Stromal cell of bone marrow (primary cell): ENCODE measurements around the gene TRPV2.

Source experiments
- DNase-seq: peaks from one replicate; pipeline ENCODE4 v3.0.0-alpha.2; 2012; ENCODE audit warnings: low read depth

Gene TRPV2

GRCh38 chr17:16459271-16459670, 43.9 kb downstream of the TRPV2 start:
- no peak for DNase-seq

DNA sequence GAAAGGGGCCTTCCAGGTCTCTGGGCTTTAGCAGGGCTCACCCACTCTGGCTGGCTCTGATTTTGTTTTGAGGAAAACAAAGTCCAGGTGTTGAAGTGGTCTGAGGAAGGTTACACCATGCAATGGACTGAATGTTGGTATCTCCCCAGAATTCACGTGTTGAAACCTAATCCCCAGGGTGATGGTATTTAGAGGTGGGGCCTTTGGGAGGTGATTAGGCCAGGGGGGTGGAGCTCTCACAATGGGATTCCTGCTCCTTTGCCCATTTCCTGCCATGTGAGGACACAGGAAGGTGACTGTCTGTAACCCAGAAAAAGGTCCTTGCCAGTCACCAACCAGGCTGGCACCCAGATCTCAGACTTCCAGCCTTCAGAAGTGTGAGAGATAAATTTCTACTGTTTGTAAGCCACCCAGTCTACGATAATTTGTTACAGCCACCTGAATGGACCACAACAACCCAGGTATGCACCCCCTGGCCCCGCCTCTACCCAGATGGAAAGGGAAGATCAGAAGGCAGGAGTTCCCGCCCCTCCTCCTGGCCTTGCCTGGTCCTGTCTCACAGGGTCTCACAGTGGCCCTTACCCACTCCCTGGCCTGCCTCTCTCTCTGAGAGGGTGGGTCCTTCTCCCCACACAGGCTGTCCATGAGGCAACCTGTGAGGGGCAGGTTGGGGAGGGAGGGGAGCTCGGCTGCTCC, 44.6 kb downstream of the TRPV2 start:
- no peak for DNase-seq

GRCh38 chr17:16460796-16461605, 45.6 kb downstream of the TRPV2 start:
- DNase-seq, result no peak

DNA sequence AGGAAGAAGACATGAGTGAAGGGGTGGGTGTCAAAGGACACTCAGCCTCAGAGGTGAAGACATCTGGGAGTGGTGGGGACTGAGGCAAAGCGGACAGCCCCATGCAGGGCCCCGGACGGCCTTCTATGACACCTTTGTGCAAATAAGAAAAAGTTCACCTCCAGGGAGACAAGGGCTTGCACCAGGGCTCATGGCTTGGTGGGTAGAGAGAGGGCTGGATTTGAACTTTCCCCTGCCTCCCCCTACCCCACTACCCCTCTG, 46.2 kb downstream of the TRPV2 start:
- no peak for DNase-seq

- DNase-seq, result no peak
Measured at GRCh38 chr17:16462070-16462864, 46.9 kb downstream of the TRPV2 start.

- DNase-seq, result no peak
Measured at GRCh38 chr17:16463358-16464302, 48.3 kb downstream of the TRPV2 start.

GRCh38 chr17:16464303-16465051, 49.1 kb downstream of the TRPV2 start:
- no peak for DNase-seq

GRCh38 chr17:16465052-16465312, 49.6 kb downstream of the TRPV2 start:
- DNase-seq, result no peak

DNA sequence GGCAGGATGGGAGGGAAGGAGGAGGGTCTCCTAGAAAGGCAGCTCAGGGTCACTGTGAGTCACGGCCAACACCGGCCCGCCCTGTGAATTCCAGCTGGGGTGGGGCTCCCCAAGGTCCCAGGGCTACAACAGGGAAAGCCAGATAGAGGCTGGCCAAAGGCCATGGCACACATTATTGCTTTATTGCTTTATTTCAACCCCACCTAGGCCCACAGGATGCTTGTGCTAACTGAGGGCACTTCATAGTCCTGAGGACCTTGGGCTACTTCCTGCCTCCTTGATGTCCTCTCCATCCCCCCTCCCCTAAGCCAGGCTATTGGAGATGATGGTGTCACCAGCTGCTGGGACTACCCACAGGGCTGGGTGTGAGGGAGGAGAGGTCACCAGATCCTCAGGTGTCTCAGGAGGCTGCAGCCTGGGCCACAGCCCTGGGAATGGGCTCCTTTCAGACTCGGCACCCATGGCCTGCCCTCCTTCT, 50.5 kb downstream of the TRPV2 start:
- DNase-seq, result no peak

DNA sequence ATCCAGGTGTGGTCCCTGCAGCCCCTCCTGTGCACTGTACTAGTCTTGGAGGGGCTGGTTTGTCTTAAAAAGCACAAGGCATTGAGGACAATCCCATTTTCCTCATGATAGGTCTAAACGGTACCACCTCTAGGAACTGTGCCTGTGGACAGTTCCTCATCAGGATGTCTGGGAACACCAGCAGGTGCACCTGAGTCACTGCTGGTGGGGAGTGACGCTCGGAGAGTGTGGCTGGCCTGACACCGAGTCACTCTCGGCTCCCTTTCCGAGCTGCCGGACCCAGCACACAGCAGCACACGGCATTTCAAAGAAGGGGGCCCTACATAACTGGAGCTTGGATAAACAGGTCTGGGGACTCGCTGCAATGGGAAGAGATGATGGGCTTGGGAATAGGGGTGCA, 51.0 kb downstream of the TRPV2 start:
- no peak for DNase-seq

DNA sequence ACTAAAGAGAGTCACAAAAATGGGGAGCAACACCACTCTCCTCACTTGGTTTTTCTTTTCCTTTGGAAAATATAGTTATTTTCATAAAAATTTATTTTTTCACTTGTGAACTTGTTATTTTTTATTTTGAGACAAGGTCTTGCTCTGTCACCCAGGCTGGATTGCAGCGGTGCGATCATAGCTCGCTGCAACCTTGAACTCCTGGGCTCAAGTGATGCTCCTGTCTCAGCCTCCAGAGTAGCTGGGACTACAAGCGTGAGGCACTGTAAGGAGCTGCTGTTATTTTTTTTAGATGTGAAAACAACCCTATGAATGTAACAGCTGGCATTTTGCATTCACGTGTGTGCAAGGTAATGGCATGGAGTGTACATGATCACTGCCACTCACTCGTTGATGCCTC, 51.7 kb downstream of the TRPV2 start:
- no peak for DNase-seq

DNA sequence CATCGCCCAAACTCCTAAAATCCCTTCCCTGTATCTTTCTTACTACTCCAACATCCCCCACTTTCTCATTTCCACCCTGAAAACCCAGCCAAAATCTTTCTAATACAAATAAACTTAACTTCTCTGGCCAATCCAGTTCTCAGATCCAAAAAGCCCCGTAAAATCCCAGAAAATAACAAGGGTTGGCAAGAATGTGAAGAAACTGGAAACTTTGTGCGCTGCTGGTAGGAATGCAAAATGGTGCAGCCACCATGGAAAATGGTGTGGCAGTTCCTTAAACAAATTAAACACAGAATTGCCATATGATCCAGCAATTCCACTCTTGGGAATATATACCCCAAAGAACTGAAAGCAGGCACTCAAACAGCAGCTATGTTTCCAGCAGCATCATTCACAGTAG, 52.5 kb downstream of the TRPV2 start:
- no peak for DNase-seq

DNA sequence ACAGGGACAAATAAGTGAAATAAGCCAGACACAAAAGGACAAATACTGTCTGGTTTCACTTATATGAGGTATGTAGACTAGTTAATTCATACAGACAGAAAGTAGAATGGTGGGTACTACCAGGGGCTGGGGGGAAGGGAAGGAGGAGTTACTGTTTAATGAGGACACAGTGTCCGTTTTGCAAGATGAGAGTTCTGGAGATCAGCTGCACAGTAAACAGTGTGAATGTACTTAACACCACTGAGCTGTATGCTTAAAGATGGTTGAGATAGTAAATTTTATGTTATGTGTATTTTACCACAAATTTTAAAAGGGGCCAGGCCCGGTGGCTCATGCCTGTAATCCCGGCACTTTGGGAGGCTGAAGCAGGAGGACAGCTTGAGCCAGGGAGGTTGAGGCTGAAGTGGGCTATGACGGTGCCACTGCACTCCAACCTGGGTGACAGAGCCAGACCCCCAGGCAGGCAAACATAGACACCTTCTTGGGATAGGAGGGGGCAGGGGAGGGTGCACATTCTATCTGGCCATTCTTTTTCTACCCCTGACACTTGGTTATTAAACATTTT, 53.1 kb downstream of the TRPV2 start:
- DNase-seq, result no peak

DNA sequence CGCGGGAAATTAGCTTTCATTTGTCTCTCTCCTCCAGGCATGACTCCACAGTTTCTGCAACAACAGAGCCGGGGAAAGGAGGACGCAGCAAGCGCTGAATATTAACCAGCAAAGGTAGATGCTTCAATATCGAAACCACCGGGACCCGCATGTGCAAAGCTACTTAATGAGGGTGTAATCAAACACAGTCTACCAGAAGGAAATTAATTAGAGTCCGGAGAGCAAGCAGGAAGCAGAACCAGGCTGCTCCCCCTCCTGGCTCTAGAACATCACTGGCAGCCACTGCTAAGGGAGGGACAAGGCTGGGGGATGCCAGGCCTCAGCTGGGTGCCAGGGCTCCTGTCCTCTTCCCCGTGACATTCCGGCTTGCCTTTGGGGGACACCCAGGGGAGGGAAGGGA, 54.9 kb downstream of the TRPV2 start:
- DNase-seq, result no peak

- DNase-seq, result no peak
Measured at GRCh38 chr17:16471295-16471694, 55.9 kb downstream of the TRPV2 start.

DNA sequence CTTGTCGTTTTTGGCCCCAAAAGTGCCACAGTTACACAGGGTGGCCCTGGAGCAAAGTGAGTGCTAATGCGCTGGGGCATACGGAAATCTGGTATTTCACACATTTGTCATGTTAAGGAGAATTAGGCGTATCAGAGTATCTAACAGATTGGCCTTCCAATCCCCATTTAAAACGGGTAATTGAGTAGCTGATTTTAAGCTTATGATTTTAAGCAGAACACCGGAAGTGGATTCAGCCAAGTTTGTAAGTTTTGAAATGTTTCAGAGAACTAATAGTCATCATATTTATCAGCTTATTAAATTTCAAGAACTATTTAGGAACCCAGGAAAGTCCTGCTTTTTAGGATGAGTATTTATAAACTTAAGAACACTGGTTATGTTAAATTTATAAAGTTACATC, 57.2 kb downstream of the TRPV2 start:
- no peak for DNase-seq

GRCh38 chr17:16473044-16474011, 58.0 kb downstream of the TRPV2 start:
- DNase-seq, result no peak

DNA sequence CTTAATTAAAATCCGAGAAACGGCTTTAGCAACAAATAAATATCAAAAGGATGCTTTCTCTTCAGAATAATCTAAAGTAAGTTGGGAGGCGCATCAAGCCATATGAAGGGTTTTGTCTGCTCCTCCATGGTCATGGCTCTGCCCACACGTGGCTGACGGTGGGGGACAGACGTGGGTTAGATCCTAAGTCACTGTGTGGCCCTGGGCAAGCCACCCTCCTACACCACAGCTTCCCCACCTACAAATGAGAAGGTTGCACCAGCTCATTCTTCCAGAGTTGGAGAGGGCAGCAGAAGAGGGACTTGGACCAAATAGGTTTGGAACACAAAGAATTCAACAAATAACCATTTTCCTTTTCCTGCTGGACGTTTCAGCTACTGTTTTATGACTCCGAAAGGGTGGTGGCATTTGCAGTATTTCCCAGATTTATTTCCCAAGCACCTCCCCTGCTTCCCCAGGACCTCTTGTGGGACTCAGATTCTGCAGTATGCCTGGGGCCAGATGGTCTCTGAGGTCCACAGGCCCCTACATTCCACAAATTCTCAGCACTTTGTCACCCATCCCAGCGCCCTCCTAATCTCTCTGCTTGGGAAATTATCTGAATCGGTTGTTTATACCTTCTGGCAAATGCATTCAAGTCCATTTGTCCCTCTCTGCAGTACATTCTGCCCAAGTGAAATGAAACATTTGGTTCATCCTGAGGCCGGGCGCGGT, 58.8 kb downstream of the TRPV2 start:
- no peak for DNase-seq

GRCh38 chr17:16475179-16475704, 59.9 kb downstream of the TRPV2 start:
- DNase-seq, result no peak
